ENCODE data around the gene CNPY1.

The CNPY1 gene

GRCh38 chr7:155457544-155458110, 88.7 kb downstream of the CNPY1 start:
- no peak for DNase-seq

- DNase-seq = peak in 52 of 56 donors; percentile 3 to 90 (median 62)
These were observed 89.4 kb downstream of the CNPY1 start for GRCh38 chr7:155456738-155457543.

- no peak for DNase-seq
These were observed 90.3 kb downstream of the CNPY1 start for GRCh38 chr7:155455776-155456737.

- DNase-seq = no peak
These were observed 91.1 kb downstream of the CNPY1 start for GRCh38 chr7:155455132-155455693.

GRCh38 chr7:155454183-155455112, 91.9 kb downstream of the CNPY1 start:
- no peak for DNase-seq

GRCh38 chr7:155453296-155454182, 92.8 kb downstream of the CNPY1 start:
- no peak for DNase-seq

GRCh38 chr7:155452505-155453295, 93.7 kb downstream of the CNPY1 start:
- DNase-seq = no peak

GRCh38 chr7:155451840-155452239, 94.5 kb downstream of the CNPY1 start:
- no peak for DNase-seq
